HG02943 (cell line): ENCODE results near the gene PSRC1.

Experiments used
- ATAC-seq: cut with Tn5 transposase; IDR thresholded peaks from one replicate; pipeline ENCODE4 v1.9.1; 2021; ENCODE audit warnings: mild to moderate bottlenecking, low read depth, moderate library complexity; ENCODE audit not compliant: unreplicated experiment

The PSRC1 gene

GRCh38 chr1:109261006-109261405 lies 21.9 kb downstream of the PSRC1 start:
- ATAC-seq: no peak

- ATAC-seq: no peak
Measured at GRCh38 chr1:109259674-109260557, 23.0 kb downstream of the PSRC1 start.

- ATAC-seq: no peak
Measured at GRCh38 chr1:109258481-109259466, 24.2 kb downstream of the PSRC1 start.

- no peak for ATAC-seq
Measured at GRCh38 chr1:109257682-109258421, 25.1 kb downstream of the PSRC1 start.

GRCh38 chr1:109256971-109257681 lies 25.8 kb downstream of the PSRC1 start:
- ATAC-seq: no peak

GRCh38 chr1:109256085-109256484 lies 26.9 kb downstream of the PSRC1 start:
- ATAC-seq: no peak

- ATAC-seq: no peak
Measured at GRCh38 chr1:109255678-109256077, 27.3 kb downstream of the PSRC1 start.

- no peak for ATAC-seq
Measured at GRCh38 chr1:109255097-109255651, 27.8 kb downstream of the PSRC1 start.

GRCh38 chr1:109254621-109255096 lies 28.3 kb downstream of the PSRC1 start:
- no peak for ATAC-seq

GRCh38 chr1:109253803-109254620 lies 28.9 kb downstream of the PSRC1 start:
- ATAC-seq: no peak

GRCh38 chr1:109252893-109253802 lies 29.8 kb downstream of the PSRC1 start:
- no peak for ATAC-seq

- no peak for ATAC-seq
Measured at GRCh38 chr1:109252167-109252892, 30.6 kb downstream of the PSRC1 start.

- no peak for ATAC-seq
Measured at GRCh38 chr1:109251277-109252166, 31.4 kb downstream of the PSRC1 start.

GRCh38 chr1:109250454-109251276 lies 32.3 kb downstream of the PSRC1 start:
- ATAC-seq: no peak
